Astrocyte (in vitro differentiated cells and primary cell): Measurements from ENCODE around the gene DUSP6. TPM values are rescaled to one million over a fixed set of nuclear protein-coding genes. Genes with fewer than 3 reads are reported as not detected.

Experiments
- DNase-seq: peaks from one replicate; pipeline ENCODE4 v3.0.0-alpha.2; 2010; ENCODE audit warnings: low read depth
- FAIRE-seq: peaks from 2 replicates; lab custom pipeline; 2011; peaks lifted over from hg19 to GRCh38; lab: Jason Lieb, UNC
- H2AFZ ChIP-seq: 2 replicates; pipeline ENCODE4 v1.6.0; 2012; ENCODE audit warnings: low read depth, low read length, inconsistent platforms
- H3K27ac ChIP-seq: 2 replicates; pipeline ENCODE4 v1.5.1; 2011; ENCODE audit warnings: low read depth, low read length, inconsistent platforms
- H3K27me3 ChIP-seq: 2 replicates; pipeline ENCODE4 v1.6.0; 2011; ENCODE audit warnings: low read length, inconsistent platforms; ENCODE audit not compliant: insufficient read depth
- H3K36me3 ChIP-seq: 2 replicates; pipeline ENCODE4 v1.5.1; 2011; ENCODE audit warnings: low read length, inconsistent platforms; ENCODE audit not compliant: insufficient read depth
- H3K4me1 ChIP-seq: 2 replicates; pipeline ENCODE4 v1.5.1; 2011; ENCODE audit warnings: low read length, inconsistent platforms; ENCODE audit not compliant: insufficient read depth
- H3K4me2 ChIP-seq: 2 replicates; pipeline ENCODE4 v1.6.0; 2012; ENCODE audit warnings: low read length, inconsistent platforms
- H3K4me3 ChIP-seq: 2 replicates; pipeline ENCODE4 v1.5.1; 2011; ENCODE audit warnings: low read depth, mild to moderate bottlenecking, low read length, inconsistent platforms; ENCODE audit not compliant: insufficient read depth
- H3K79me2 ChIP-seq: 2 replicates; pipeline ENCODE4 v1.6.0; 2012; ENCODE audit warnings: mild to moderate bottlenecking, low read length, inconsistent platforms; ENCODE audit not compliant: insufficient read depth
- H3K9ac ChIP-seq: 2 replicates; pipeline ENCODE4 v1.6.0; 2012; ENCODE audit warnings: mild to moderate bottlenecking, low read length, inconsistent platforms
- H3K9me3 ChIP-seq: 2 replicates; pipeline ENCODE4 v1.5.1; 2012; ENCODE audit warnings: low read depth, mild to moderate bottlenecking, low read length, inconsistent platforms; ENCODE audit not compliant: insufficient read depth
- H4K20me1 ChIP-seq: 2 replicates; pipeline ENCODE4 v1.6.0; 2012; ENCODE audit warnings: low read length, inconsistent platforms; ENCODE audit not compliant: insufficient read depth
- H3K27ac Mint-ChIP-seq: one replicate; pipeline ENCODE4 v1.8.0; 2021; ENCODE audit warnings: mild to moderate bottlenecking, mixed read lengths; ENCODE audit not compliant: unreplicated experiment
- H3K27me3 Mint-ChIP-seq: one replicate; pipeline ENCODE4 v1.8.0; 2021; ENCODE audit warnings: low read depth, mixed read lengths; ENCODE audit not compliant: unreplicated experiment
- H3K36me3 Mint-ChIP-seq: one replicate; pipeline ENCODE4 v1.8.0; 2021; ENCODE audit warnings: low read depth, mixed read lengths; ENCODE audit not compliant: unreplicated experiment
- H3K4me1 Mint-ChIP-seq: one replicate; pipeline ENCODE4 v1.8.0; 2021; ENCODE audit warnings: low read depth, mixed read lengths; ENCODE audit not compliant: unreplicated experiment
- H3K4me3 Mint-ChIP-seq: one replicate; pipeline ENCODE4 v1.8.0; 2021; ENCODE audit warnings: mild to moderate bottlenecking, moderate library complexity, mixed read lengths; ENCODE audit not compliant: unreplicated experiment
- H3K9me3 Mint-ChIP-seq: one replicate; pipeline ENCODE4 v1.8.0; 2021; ENCODE audit warnings: mild to moderate bottlenecking, mixed read lengths; ENCODE audit not compliant: unreplicated experiment
- EZH2 ChIP-seq: IDR thresholded peaks from 2 replicates; pipeline ENCODE4 v1.6.1; 2012; ENCODE audit warnings: mild to moderate bottlenecking, low read length, inconsistent platforms; ENCODE audit not compliant: insufficient read depth
- total RNA-seq: library from RNA; stranded (reverse); gene quantifications from 2 replicates; pipeline ENCODE4 v1.2.1, GENCODE V29; 2021
- TF ChIP-seq, protein P1 (sequence below): IDR thresholded peaks from 2 replicates; pipeline ENCODE4 v1.5.1; 2011; ENCODE audit warnings: low read depth, mild to moderate bottlenecking, inconsistent platforms, low read length, moderate library complexity; ENCODE audit not compliant: insufficient read depth

The DUSP6 gene
- total RNA-seq, 1 donor from 2014 or later: 63.0 TPM

DNA sequence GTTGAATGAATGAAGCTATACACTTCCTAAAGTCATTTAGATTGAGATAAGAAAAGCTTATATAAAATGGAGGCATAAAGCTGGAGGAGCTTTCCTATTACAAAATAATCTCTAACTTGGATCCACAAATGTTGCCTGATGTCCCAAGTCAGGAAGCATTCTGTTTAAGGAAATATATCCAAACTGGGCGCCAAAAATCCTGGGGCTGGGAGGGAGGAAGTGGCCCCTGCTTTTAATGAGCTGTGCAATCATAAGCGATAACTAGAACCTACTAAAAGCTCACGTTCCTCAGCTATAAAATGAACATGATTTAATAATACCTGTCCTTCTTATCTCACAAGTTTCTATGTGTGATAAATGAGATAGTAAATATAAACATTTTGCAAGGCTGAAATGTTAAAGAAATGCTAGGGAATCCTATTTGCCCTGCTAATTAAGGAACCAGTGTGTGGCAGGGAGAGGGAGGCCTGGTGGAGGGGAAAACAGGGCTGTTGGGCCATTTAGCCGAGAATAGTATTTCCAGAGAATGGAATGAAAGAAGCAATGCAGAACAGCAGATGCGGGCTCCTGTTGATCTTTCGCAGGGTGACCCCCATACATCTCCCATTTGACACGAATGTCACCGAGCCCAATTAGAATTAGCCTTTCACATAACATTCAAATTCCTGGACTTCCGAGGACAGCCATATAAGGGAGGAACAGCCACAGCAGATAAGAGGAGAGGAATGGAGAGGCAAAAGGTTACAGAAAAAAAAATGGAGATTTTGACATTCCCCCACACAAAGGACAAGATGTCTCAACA is 25.9 kb downstream of the DUSP6 start:
- no peak for DNase-seq
- no peaks in the 10 kb centered on the region for H3K27me3 Mint-ChIP-seq
- H2AFZ ChIP-seq: no peak overlapping the region
- H3K4me3 Mint-ChIP-seq: no peak overlapping the region
- no peak overlapping the region for H3K9ac ChIP-seq
- H3K79me2 ChIP-seq: no peaks in the 10 kb centered on the region
- H3K9me3 ChIP-seq: no peaks in the 10 kb centered on the region
- no peak overlapping the region for H3K27ac ChIP-seq
- no peaks in the 10 kb centered on the region for H4K20me1 ChIP-seq
- H3K9me3 Mint-ChIP-seq: peaks cover 7% of the 10 kb centered on the region
- H3K4me1 ChIP-seq: no peaks in the 10 kb centered on the region
- no peaks in the 10 kb centered on the region for H3K36me3 Mint-ChIP-seq
- H3K4me2 ChIP-seq: no peak overlapping the region
- no peaks in the 10 kb centered on the region for H3K36me3 ChIP-seq
- H3K27ac Mint-ChIP-seq: no peak overlapping the region
- H3K4me3 ChIP-seq: no peak overlapping the region
- FAIRE-seq: no peak
- no peaks in the 10 kb centered on the region for H3K27me3 ChIP-seq
- no peak for TF ChIP-seq EZH2
- TF ChIP-seq, protein P1, sequence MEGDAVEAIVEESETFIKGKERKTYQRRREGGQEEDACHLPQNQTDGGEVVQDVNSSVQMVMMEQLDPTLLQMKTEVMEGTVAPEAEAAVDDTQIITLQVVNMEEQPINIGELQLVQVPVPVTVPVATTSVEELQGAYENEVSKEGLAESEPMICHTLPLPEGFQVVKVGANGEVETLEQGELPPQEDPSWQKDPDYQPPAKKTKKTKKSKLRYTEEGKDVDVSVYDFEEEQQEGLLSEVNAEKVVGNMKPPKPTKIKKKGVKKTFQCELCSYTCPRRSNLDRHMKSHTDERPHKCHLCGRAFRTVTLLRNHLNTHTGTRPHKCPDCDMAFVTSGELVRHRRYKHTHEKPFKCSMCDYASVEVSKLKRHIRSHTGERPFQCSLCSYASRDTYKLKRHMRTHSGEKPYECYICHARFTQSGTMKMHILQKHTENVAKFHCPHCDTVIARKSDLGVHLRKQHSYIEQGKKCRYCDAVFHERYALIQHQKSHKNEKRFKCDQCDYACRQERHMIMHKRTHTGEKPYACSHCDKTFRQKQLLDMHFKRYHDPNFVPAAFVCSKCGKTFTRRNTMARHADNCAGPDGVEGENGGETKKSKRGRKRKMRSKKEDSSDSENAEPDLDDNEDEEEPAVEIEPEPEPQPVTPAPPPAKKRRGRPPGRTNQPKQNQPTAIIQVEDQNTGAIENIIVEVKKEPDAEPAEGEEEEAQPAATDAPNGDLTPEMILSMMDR: no peak
- no peaks in the 10 kb centered on the region for H3K4me1 Mint-ChIP-seq

DNA sequence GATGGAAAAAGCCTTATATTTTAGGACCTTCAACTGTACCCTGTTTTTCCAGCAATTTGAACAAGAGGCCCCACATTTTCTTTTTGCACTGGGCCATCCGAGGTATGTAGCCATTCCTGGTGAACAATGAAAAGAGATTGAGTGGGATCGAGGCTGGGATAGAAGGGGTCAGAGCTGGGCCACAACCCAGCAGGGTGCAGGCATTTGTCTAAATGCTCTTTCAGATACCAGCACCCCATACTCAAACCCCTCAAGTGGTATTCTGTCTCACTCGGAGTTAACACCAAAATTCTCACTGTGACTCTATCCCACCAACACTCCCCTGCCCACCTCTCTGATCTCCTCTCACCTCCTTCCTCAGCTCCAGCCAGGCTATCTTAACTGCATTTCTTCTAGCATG is 26.8 kb downstream of the DUSP6 start:
- Mint-ChIP-seq H3K27me3 (no peaks in the 10 kb centered on the region), H3K4me1 (no peaks in the 10 kb centered on the region), H3K9me3 (peaks cover 1% of the 10 kb centered on the region), H3K36me3 (no peaks in the 10 kb centered on the region), H3K27ac (no peak overlapping the region), H3K4me3 (no peak overlapping the region)
- TF ChIP-seq, protein P1: no peak
- TF ChIP-seq EZH2: no peak
- H2AFZ ChIP-seq: no peak overlapping the region
- H3K4me2 ChIP-seq: no peak overlapping the region
- no peaks in the 10 kb centered on the region for H4K20me1 ChIP-seq
- no peak overlapping the region for H3K4me3 ChIP-seq
- DNase-seq (no peak), FAIRE-seq (no peak)
- no peaks in the 10 kb centered on the region for H3K79me2 ChIP-seq
- no peak overlapping the region for H3K27ac ChIP-seq
- H3K9ac ChIP-seq: no peak overlapping the region
- no peaks in the 10 kb centered on the region for H3K36me3 ChIP-seq
- H3K4me1 ChIP-seq: no peaks in the 10 kb centered on the region
- no peaks in the 10 kb centered on the region for H3K9me3 ChIP-seq
- H3K27me3 ChIP-seq: no peaks in the 10 kb centered on the region

DNA sequence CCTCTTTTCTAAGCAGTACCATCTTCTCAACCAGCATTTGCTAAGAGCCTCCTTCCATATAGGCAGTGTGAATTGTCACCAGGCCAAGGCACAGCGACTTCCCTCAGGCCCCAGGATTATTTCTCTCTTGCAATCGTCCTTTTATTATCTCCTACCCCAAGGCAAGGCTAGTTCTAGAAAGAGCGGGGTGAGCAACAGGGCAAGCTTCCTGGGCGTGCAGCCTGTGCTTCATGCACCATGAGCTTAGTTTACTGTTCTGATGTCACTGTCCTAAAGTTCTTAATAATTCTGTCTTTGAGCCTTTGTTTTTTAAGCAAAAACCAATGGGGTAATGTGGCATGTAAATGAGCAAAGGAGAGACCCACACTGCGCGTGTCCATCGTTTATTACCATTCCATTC is 27.9 kb downstream of the DUSP6 start:
- H3K4me1 Mint-ChIP-seq: no peaks in the 10 kb centered on the region

More for the DNA sequence above, 27.9 kb downstream of the DUSP6 start:
- Histone ChIP-seq H3K36me3 (no peaks in the 10 kb centered on the region), H3K79me2 (no peaks in the 10 kb centered on the region), H3K4me2 (no peak overlapping the region), H3K4me3 (no peak overlapping the region), H3K27me3 (no peaks in the 10 kb centered on the region), H3K4me1 (no peaks in the 10 kb centered on the region), H3K9me3 (no peaks in the 10 kb centered on the region), H3K27ac (no peak overlapping the region), H4K20me1 (no peaks in the 10 kb centered on the region), H2AFZ (no peak overlapping the region), H3K9ac (no peak overlapping the region)
- Mint-ChIP-seq H3K4me3 (no peak overlapping the region), H3K36me3 (no peaks in the 10 kb centered on the region), H3K9me3 (peaks cover 4% of the 10 kb centered on the region), H3K27me3 (no peaks in the 10 kb centered on the region), H3K27ac (no peak overlapping the region)
- TF ChIP-seq EZH2: no peak
- TF ChIP-seq, protein P1: no peak
- no peak for FAIRE-seq
- no peak for DNase-seq
